ENCODE data around the gene GDI2. TPM values are rescaled to one million over a fixed set of nuclear protein-coding genes. Genes with fewer than 3 reads are reported as not detected.

GDI2 gene
- total RNA-seq, 2 experiments from 2014 or later = 78.1 to 82.3 TPM

DNA sequence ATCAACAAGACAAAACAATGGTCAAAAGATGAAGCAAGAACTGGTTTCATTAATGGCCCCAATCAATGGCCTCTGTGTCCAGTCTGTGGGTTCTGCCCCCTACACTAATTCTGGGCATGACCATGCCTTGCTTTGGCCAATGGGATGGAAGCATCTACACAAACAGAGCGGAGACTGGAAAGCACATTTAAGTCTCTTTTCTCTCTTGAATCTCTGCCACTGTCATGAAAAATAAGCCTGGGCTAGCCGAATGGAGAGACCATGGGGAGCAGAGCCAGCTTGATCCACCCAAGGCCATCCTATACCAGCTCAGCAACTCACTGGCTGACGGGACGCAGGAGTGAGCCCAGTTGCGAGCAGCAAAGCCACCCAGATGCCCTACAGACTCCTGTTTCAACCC, 45.6 kb upstream of the GDI2 start:
- CTCF ChIA-PET = interaction anchor here (0.8 to 1.2 kb wide), 2 partner anchors 96 to 236 kb away, joined by 3 read pairs; no protein-coding TSS in a partner anchor
- no peak overlapping the region for H3K27ac ChIP-seq (ENCODE audit: low read depth in 1 of 2, low read length in 2 of 2)
- no peak overlapping the region for H3K4me3 ChIP-seq (ENCODE audit: low read length)
- H3K4me1 Mint-ChIP-seq (ENCODE audit: low read depth) = no peaks in the 10 kb centered on the region
- no peaks in the 10 kb centered on the region for H3K9me3 Mint-ChIP-seq
- no peak for ATAC-seq (ENCODE audit: poor library complexity)
- intact Hi-C loops (cut with DNase I, micrococcal nuclease) = no loop called here
- H3K4me1 ChIP-seq (ENCODE audit: insufficient read depth, low read length) = no peaks in the 10 kb centered on the region
- H3K9me3 ChIP-seq (ENCODE audit: control insufficient read depth in 1 of 2, insufficient read depth in 1 of 2, low read length in 2 of 2) = no peaks in the 10 kb centered on the region
- H3K4me3 Mint-ChIP-seq = no peak overlapping the region
- H3K36me3 ChIP-seq (ENCODE audit: insufficient read depth, low read length) = peaks cover 3% of the 10 kb centered on the region
- POLR2A ChIA-PET = interaction anchor here (0.8 kb wide), 1 partner anchor 31 kb away, joined by 3 read pairs; the partner anchor contains the start of genes ANKRD16 and FBH1
- no peak for DNase-seq
- no peaks in the 10 kb centered on the region for H3K27me3 ChIP-seq (ENCODE audit: control insufficient read depth in 1 of 2, insufficient read depth in 2 of 2, low read length in 2 of 2)
- no peaks in the 10 kb centered on the region for H3K27me3 Mint-ChIP-seq
- TF ChIP-seq, protein P1, sequence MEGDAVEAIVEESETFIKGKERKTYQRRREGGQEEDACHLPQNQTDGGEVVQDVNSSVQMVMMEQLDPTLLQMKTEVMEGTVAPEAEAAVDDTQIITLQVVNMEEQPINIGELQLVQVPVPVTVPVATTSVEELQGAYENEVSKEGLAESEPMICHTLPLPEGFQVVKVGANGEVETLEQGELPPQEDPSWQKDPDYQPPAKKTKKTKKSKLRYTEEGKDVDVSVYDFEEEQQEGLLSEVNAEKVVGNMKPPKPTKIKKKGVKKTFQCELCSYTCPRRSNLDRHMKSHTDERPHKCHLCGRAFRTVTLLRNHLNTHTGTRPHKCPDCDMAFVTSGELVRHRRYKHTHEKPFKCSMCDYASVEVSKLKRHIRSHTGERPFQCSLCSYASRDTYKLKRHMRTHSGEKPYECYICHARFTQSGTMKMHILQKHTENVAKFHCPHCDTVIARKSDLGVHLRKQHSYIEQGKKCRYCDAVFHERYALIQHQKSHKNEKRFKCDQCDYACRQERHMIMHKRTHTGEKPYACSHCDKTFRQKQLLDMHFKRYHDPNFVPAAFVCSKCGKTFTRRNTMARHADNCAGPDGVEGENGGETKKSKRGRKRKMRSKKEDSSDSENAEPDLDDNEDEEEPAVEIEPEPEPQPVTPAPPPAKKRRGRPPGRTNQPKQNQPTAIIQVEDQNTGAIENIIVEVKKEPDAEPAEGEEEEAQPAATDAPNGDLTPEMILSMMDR (IDR thresholded peaks at IDR 0.05) = no peak
- H3K36me3 Mint-ChIP-seq (ENCODE audit: low read depth) = no peaks in the 10 kb centered on the region
- no peak overlapping the region for H3K27ac Mint-ChIP-seq

DNA sequence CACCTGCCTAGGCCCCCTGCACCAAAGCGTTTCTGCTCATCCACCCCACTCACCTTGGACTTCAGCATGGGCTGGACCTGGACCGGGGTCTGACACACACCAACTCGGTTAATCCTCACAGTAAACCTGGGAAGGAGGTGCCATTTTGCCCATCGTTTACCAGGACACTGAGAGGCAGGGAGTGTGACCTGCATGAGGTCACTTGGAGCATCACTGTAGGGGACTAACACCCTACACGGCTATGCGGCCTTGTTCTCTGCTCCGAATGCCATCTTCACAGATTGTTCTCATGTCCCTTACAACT, 43.4 kb upstream of the GDI2 start:
- H3K36me3 ChIP-seq (ENCODE audit: insufficient read depth, low read length) = no peaks in the 10 kb centered on the region
- ATAC-seq (ENCODE audit: poor library complexity) (no peak), DNase-seq (no peak)
- H3K9me3 ChIP-seq (ENCODE audit: control insufficient read depth in 1 of 2, insufficient read depth in 1 of 2, low read length in 2 of 2) = no peaks in the 10 kb centered on the region
- H3K27me3 ChIP-seq (ENCODE audit: control insufficient read depth in 1 of 2, insufficient read depth in 2 of 2, low read length in 2 of 2) = no peaks in the 10 kb centered on the region
- H3K27me3 Mint-ChIP-seq = no peaks in the 10 kb centered on the region
- POLR2A ChIA-PET = no interaction called here
- no peaks in the 10 kb centered on the region for H3K4me1 ChIP-seq (ENCODE audit: insufficient read depth, low read length)
- no peaks in the 10 kb centered on the region for H3K4me1 Mint-ChIP-seq (ENCODE audit: low read depth)
- H3K4me3 ChIP-seq (ENCODE audit: low read length) = no peak overlapping the region
- no peaks in the 10 kb centered on the region for H3K36me3 Mint-ChIP-seq (ENCODE audit: low read depth)
- intact Hi-C loops (cut with DNase I, micrococcal nuclease) = no loop called here
- TF ChIP-seq, protein P1 (IDR thresholded peaks at IDR 0.05) = no peak
- CTCF ChIA-PET = no interaction called here
- no peak overlapping the region for H3K27ac Mint-ChIP-seq
- no peak overlapping the region for H3K4me3 Mint-ChIP-seq
- H3K9me3 Mint-ChIP-seq = no peaks in the 10 kb centered on the region
- H3K27ac ChIP-seq (ENCODE audit: low read depth in 1 of 2, low read length in 2 of 2) = no peak overlapping the region

DNA sequence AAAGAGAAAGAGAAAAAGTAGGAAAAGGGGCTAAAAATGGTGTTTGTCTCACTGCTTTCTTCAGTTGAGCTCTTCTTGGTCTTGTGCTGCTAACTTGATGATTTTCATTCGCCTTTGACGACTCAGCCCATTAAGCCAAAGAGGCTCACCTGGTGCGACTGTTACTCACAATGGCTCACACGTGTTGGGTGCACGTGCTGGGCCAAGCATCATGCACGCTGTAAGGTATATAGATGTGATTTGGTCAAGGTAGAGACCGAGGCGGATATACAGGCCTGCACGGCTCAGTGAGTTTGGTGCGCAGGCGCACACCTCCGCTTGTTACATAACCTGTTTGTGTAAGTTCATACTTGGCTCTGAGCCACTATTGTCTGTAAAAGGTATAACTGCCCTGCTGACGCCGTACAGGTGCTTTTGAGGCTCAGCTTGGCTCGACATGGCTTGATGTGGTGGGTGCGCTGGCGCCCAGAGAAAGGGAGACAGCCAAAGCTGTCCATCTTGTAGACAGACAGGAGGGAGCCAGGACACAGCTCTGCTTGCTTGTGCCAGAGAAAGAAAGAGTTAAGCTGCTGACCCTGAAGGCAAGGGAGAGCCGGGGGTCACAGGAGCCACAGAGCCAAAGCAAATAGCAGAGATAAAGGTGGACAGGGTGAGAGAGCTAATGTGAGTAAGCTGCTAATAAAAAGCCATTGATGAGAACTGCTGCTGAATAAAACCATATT, 42.9 kb upstream of the GDI2 start:
- Histone ChIP-seq H3K27me3 (ENCODE audit: control insufficient read depth in 1 of 2, insufficient read depth in 2 of 2, low read length in 2 of 2) (no peaks in the 10 kb centered on the region), H3K4me3 (ENCODE audit: low read length) (no peak overlapping the region), H3K4me1 (ENCODE audit: insufficient read depth, low read length) (no peaks in the 10 kb centered on the region), H3K27ac (ENCODE audit: low read depth in 1 of 2, low read length in 2 of 2) (no peak overlapping the region), H3K36me3 (ENCODE audit: insufficient read depth, low read length) (no peaks in the 10 kb centered on the region), H3K9me3 (ENCODE audit: control insufficient read depth in 1 of 2, insufficient read depth in 1 of 2, low read length in 2 of 2) (no peaks in the 10 kb centered on the region)
- Mint-ChIP-seq H3K4me3 (no peak overlapping the region), H3K36me3 (ENCODE audit: low read depth) (no peaks in the 10 kb centered on the region), H3K4me1 (ENCODE audit: low read depth) (no peaks in the 10 kb centered on the region), H3K27me3 (no peaks in the 10 kb centered on the region), H3K27ac (no peak overlapping the region), H3K9me3 (no peaks in the 10 kb centered on the region)
- DNase-seq (no peak), ATAC-seq (ENCODE audit: poor library complexity) (no peak)
- TF ChIP-seq, protein P1 (IDR thresholded peaks at IDR 0.05) = no peak
- CTCF ChIA-PET = no interaction called here
- POLR2A ChIA-PET = interaction anchor here (0.5 to 1.1 kb wide), 2 partner anchors 49 to 138 kb away, joined by 3 read pairs; no protein-coding TSS in a partner anchor
- intact Hi-C loops (cut with DNase I, micrococcal nuclease) = no loop called here

Data from CD4-positive, alpha-beta T cell (primary cell).